HG03520 (cell line): Measurements from ENCODE around the gene CADPS2.
A peak's percentile ranks its signal among the peaks of the same experiment; 100 is the strongest.

Experiments
- ATAC-seq: cut with Tn5 transposase; IDR thresholded peaks from one replicate; pipeline ENCODE4 v1.9.1; 2021; ENCODE audit warnings: mild to moderate bottlenecking, moderate library complexity; ENCODE audit not compliant: unreplicated experiment

The CADPS2 gene

GRCh38 chr7:122407195-122407594 is 479.1 kb downstream of the CADPS2 start:
- no peak for ATAC-seq

GRCh38 chr7:122403113-122403512 is 483.1 kb downstream of the CADPS2 start:
- ATAC-seq: no peak

GRCh38 chr7:122402235-122402634 is 484.0 kb downstream of the CADPS2 start:
- no peak for ATAC-seq

- ATAC-seq: no peak
Measured at GRCh38 chr7:122397381-122397780, 488.9 kb downstream of the CADPS2 start.

GRCh38 chr7:122394512-122394911 is 491.7 kb downstream of the CADPS2 start:
- no peak for ATAC-seq

GRCh38 chr7:122384528-122384927 is 501.7 kb downstream of the CADPS2 start:
- ATAC-seq: no peak

- ATAC-seq: peak; percentile 94
Measured at GRCh38 chr7:122383934-122384333, 502.3 kb downstream of the CADPS2 start.

- no peak for ATAC-seq
Measured at GRCh38 chr7:122380992-122381391, 505.3 kb downstream of the CADPS2 start.

GRCh38 chr7:122379491-122379890 is 506.8 kb downstream of the CADPS2 start:
- no peak for ATAC-seq

- no peak for ATAC-seq
Measured at GRCh38 chr7:122369756-122370155, 516.5 kb downstream of the CADPS2 start.

- no peak for ATAC-seq
Measured at GRCh38 chr7:122364761-122365280, 521.4 kb downstream of the CADPS2 start.

- no peak for ATAC-seq
Measured at GRCh38 chr7:122363144-122363543, 523.1 kb downstream of the CADPS2 start.

- ATAC-seq: no peak
Measured at GRCh38 chr7:122362473-122362872, 523.8 kb downstream of the CADPS2 start.

- ATAC-seq: no peak
Measured at GRCh38 chr7:122354656-122355055, 531.6 kb downstream of the CADPS2 start.

- no peak for ATAC-seq
Measured at GRCh38 chr7:122352454-122352853, 533.8 kb downstream of the CADPS2 start.

GRCh38 chr7:122350701-122351100 is 535.6 kb downstream of the CADPS2 start:
- no peak for ATAC-seq

GRCh38 chr7:122344303-122344620 is 542.0 kb downstream of the CADPS2 start:
- ATAC-seq: no peak

GRCh38 chr7:122343601-122344302 is 542.5 kb downstream of the CADPS2 start:
- ATAC-seq: no peak

- ATAC-seq: no peak
Measured at GRCh38 chr7:122340427-122340826, 545.8 kb downstream of the CADPS2 start.

GRCh38 chr7:122339145-122339904 is 546.9 kb downstream of the CADPS2 start:
- no peak for ATAC-seq

- no peak for ATAC-seq
Measured at GRCh38 chr7:122337011-122337410, 549.2 kb downstream of the CADPS2 start.

GRCh38 chr7:122329145-122329802 is 557.0 kb downstream of the CADPS2 start:
- ATAC-seq: no peak
